Lower leg skin (tissue), 3 donors: ENCODE data around the gene VPREB1.

ENCODE experiments used
- POLR2A ChIP-seq, 2 donors: fragments of 450-650 bp; IDR thresholded peaks; one replicate each; pipeline ENCODE4 v1.6.1; 2016 to 2017; ENCODE audit warnings: antibody characterized with exemption in 2 of 2, mild to moderate bottlenecking in 1 of 2, moderate library complexity in 1 of 2
- TF ChIP-seq, protein P1 (sequence below), 3 donors: fragments of 450-650 bp; IDR thresholded peaks; one replicate each; pipeline ENCODE4 v1.5.1; 2016; ENCODE audit warnings: antibody characterized with exemption in 3 of 3, mild to moderate bottlenecking in 3 of 3, moderate library complexity in 2 of 3

DNA sequence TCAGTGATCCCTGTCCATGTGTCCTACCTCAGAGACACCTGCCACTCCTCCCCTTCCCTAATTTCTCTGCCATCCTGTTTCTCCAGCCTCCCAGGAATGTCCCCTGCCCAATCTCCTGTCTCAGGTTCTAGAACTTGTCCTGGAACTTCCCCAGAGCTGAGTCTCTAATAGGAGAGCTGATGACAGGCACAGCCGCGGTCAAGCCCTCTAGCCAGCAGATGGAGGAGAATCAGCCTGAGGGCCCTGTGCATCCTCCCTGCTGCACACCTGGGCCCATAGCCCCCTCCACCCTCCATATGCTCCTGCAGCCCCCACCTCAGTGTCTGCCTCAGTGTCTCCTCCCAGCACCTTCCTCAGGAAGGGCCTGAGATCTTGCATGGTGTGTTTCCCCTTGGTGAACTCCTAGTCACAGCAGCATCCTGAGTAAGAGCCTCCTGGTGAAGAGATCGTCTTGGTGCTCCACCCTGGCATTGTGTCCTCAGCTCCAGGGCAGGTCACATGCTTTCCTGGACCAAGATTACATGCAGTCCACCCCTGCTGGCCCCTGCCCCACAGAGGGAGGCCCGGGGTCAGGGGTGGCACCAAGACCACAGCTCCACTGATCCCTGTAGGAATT lies 43.9 kb upstream of the VPREB1 start:
- TF ChIP-seq, protein P1, sequence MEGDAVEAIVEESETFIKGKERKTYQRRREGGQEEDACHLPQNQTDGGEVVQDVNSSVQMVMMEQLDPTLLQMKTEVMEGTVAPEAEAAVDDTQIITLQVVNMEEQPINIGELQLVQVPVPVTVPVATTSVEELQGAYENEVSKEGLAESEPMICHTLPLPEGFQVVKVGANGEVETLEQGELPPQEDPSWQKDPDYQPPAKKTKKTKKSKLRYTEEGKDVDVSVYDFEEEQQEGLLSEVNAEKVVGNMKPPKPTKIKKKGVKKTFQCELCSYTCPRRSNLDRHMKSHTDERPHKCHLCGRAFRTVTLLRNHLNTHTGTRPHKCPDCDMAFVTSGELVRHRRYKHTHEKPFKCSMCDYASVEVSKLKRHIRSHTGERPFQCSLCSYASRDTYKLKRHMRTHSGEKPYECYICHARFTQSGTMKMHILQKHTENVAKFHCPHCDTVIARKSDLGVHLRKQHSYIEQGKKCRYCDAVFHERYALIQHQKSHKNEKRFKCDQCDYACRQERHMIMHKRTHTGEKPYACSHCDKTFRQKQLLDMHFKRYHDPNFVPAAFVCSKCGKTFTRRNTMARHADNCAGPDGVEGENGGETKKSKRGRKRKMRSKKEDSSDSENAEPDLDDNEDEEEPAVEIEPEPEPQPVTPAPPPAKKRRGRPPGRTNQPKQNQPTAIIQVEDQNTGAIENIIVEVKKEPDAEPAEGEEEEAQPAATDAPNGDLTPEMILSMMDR (IDR thresholded peaks at IDR 0.05), result no peak
- no peak for TF ChIP-seq POLR2A (IDR thresholded peaks at IDR 0.05)
